HG03378 (cell line): Measurements from ENCODE around the gene TMPRSS4.

Experiments used
- ATAC-seq: cut with Tn5 transposase; IDR thresholded peaks from one replicate; pipeline ENCODE4 v1.9.1; 2021; ENCODE audit warnings: mild to moderate bottlenecking, moderate library complexity; ENCODE audit not compliant: unreplicated experiment

TMPRSS4 gene

DNA sequence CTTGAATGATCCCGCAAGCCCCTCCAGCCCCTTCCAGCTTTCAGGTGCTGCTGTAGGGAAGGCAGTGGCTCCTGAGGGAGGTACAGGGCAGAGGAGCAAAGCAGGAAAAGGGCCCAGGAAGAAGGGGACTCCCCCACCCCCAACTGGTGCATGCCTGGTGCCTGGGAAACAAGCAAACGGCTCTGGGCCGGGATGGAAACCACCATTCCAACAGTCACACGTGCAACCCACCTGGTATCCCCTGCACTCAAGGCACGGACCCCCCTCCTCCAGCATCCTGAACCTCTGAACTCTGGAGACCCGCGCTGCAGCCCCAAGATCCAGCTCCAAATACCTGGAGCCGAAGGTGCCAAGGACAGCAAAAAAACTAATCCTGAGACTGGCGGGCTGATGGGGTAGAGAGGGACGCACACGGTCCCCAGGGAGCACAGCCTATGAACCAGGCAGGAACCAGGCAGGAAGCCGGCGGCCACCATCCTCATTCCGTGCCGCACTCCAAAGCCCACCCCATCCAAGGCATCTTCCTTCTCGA lies 75.2 kb downstream of the TMPRSS4 start:
- ATAC-seq = no peak

DNA sequence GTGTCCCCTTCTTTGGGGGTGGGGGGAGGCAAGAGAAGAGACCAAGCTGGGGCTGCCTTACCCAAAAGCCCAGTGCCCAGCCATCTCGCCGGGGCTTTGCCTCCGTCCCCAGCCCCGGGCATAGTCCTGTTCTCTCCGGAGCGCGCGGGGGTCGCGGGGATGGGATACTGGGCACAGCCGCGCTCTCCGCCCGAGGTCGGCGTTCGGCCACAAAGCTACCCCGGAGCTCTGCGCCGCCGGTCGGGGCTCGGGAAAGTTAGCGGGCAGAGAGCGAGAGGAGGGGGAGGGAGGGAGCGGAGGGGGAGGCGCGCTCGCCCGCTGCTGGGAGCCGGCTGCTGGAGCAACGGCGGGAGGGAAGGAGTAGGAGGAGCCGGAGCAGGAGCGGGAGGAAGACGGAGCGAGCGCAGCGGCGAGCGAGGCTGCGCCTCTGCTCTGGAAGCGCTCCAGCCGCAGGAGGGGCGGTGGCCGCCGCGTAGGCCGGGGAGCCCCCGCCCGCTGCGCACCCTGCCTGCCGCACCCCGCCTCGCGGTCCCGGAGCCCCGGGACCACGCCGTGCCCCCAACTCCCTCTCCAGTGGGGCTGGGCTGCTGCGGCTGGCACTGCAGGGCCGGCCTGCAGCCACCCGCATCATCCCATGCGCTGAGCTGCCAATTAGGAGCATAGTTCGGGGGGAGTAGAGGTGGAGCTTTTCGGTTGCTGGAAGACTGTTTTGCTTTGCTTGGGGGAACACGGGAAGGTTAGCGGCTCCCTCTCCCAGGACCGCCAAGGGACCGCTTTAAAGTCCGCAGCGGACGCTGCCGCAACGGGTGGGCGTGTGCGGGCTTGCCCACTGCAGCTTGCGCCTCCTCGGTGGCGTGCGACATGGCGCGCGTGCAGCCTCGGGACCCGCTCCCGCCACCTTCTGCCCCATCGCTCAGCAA lies 75.9 kb downstream of the TMPRSS4 start, which contains the start of gene SCN4B:
TSS of gene SCN4B (minus strand) at position 272 of the 920 bp plus-strand sequence. CDS start at position 122, 150 bp downstream.
- ATAC-seq = no peak

DNA sequence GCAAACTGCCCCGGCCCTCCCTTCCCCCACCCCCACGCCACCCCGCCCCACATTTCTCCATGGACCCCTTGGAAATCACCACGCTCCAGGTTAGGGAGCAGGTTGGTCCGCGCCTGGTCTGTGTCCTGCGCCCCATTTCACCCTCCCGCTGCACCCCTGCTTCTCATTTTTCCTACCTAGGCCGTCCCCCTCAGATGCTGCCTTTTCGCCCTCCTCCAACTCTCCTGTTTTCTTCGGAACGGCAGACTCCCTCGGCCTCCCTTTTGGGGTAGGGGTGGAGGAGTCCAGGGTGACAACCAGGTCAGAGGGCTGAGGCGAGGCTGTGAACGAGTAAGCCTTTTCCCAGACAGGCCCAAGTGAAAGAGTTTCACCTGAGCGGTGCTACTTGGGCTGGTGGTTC lies 76.6 kb downstream of the TMPRSS4 start:
- ATAC-seq = no peak

DNA sequence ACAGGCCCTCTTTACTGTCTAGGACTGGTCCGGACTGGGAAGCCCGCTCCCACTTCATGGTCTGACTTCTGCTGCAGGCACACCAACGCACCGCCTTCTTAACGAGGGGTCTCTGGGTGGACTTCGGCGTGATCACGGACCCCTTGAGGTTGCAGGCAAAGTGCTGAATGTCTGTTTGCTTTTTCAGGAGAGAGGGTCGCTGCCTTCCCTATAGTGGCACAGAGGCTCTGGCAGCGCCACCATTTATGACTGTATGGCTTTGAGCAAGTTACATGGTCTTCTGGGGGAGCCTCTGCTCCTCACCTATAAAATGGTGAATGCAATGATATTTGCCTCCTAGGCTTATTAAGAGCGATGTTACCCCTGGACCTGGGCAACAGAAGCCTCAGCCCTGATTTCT lies 77.1 kb downstream of the TMPRSS4 start:
- no peak for ATAC-seq

DNA sequence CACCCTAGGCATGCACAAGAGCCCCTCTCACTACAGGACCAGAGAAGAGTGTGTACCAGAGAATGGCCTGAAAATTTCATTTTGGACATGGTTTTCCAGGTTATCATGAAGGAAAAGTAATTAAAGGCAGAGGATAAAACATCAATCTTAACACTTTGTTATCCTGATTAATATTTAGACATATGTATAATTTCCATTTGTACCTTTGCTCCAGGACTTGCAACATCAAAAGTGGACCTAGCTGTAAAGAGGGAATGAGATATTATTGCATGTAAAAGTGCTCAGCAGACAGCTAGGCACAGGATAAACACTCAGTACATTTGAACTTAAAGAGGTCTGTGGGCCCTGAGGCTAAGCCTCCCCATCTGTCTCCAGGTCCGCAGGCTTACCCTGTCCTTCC lies 77.8 kb downstream of the TMPRSS4 start:
- no peak for ATAC-seq

DNA sequence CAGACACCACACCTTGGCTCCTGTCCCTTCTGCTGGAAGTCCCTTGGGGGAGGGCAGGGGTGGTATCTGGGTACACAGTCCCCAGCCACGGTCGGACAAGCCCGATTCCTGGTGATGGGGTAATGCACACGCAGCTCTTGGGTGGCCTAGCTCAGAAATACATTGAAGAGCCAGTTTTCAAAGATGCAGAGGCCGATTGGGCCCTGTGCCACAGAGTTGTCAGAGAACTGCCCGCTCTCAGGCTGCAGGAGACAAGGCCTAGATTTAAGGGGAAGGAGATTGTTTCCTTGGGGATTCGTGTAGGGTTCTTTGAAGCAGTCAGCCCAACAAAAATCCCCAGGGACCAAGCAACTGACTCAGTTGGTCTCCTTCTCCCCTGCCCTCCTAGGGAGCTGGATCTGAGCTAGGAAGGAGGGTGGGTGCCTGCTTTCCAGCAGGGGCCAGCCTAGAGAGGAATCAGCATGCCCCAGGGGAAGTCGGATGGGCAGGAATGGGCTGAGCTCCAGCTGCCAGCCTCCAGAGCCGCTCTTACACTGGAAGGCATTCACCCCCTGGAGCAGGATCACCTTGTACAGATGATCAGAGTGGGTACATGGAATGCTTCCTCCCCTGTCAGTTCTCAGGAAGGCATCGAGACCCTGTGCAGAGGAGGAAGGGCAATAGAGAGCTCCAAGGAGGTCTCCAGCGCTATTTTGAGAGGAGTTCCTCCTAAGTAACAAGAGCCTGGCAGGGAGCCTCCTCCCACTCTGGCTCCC lies 79.1 kb downstream of the TMPRSS4 start:
- ATAC-seq = no peak

DNA sequence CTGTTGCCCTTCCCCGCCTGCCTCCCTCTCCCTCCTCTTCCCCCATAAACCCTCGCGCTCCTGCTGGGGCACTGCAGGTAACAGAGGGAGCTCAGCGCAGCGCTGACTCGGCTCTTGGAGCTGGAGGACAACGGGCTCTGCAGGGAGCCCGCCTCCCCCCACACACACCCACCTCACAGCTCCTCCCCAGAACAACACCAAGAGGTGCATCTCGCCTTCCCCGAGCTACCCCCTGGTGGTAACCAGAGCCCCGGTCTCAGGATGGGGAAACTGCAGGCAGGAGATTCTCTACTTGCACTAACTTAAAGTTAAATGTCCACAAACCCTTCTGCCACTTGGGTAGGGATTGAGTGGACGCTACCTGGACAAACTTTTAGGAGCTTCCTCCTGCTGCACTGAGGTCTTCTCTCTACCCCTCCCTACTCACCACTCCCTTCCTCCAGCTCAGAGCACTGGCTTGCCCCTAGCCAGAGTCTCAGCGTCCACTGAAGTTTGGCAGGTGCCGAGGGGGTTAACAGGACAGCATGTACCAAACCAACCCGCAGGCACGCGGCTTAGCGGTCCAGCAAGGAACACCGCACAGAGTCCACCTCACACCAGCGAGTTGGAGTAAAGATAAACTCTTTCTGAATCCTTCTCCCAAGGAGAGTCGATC lies 79.8 kb downstream of the TMPRSS4 start:
- ATAC-seq = no peak

DNA sequence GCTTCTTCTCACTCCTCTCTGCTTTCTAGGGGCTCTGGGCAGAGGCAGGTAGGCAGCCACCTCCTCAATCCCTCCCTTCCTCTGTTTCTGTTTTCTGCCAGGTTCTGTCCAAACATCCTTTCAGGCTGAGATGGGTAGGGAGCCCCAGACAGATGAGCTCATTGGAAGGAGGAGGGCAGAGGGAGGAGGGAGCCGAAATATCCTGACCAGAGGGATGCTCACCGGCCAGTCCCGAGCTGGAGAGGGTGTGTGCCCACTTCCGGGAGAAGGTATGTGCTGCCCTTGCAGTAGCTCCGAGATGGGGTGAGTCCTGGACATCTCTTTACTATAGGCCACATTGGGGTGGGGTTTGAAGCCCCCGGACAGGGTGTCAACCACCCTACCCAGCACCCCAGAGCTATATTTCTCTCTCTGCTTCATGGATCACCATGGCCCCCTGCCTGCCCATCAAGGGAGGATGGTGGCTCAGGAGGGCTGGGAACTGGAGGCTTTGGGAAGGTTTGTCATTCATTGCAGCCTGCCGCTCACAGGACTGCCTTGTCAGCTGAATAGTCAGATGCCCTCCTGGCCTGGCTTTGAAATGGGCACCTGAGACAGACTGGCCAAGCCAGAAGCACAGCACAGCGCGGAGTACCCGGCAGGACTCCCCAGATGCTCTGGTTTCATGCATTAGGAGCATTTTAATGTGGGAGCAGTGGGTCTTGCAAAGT lies 80.5 kb downstream of the TMPRSS4 start:
- ATAC-seq = no peak

DNA sequence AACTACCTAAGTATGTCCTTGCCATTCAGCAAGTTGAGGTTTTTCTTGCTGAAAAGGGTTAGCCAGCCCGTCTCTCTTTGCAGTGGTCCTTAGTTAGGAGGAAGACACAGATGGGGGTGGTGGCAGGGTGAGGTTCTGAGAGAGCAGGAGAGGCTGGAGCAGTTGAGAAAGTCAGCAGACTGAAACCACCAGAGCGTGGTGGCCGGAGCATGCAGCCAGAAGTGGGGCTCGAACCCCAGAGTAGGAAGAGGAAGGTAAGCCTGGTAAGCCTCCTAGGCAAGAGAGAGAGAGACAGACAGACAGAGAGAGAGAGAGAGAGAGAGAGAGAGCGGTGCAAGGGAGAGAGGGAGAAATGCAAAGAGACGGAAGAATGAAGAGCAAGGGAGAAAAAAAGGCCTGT lies 84.9 kb downstream of the TMPRSS4 start:
- ATAC-seq = no peak

DNA sequence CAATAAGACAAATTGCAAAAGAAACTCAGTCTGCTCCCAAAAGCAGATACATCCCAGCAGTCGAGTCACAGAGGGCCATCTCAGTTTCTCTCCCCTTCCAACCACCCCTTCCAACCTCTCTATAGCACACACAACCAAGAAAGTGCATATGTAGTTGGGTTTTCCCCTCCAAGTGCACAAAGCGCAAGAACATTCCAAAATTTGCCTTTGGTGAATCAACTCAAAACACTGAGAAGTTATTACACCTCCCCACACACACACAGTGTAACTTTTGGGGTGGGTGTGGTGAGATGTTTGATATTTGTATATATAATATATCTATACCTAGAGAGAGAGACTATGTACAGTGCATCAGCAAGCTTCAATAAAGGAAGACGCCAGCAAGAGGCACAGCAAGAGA lies 86.0 kb downstream of the TMPRSS4 start:
- ATAC-seq = no peak

DNA sequence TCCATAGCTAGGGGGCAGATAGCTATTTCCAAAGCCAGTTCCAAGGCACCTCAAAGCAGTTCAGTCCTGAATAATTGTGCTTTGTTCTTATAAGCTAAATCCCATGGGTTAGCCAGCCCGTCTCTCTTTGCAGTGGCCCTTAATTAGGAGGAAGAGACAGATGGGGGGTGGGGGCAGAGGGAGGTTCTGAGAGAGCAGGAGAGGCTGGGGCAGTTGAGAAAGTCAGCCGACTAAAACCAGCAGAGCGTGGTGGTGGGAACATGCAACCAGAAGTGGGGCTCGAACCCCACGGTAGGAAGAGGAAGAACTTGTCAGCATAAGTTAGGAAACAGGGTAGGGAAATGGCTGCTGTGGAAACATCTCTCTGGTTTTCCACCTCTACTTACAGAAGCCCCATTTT lies 86.6 kb downstream of the TMPRSS4 start:
- ATAC-seq = no peak

DNA sequence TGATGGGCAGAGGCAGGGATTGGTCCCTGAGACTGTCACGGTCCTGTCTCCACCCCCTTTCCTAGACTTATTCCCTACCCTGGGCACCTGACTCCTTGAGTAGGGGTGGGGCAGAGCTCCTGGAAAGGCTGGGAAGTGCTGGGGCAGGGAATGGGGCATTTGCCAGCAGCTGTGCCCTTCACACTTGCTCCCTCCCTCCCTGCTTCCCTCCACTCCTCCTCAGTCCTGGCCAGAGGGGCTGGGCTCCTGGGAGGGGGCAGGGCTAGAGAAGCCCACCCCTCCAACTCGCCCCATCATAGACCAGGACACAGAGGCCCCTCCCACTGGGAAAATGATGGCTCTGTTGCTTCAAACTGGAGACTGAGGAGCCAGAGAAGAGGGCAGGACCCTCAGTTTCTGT lies 88.0 kb downstream of the TMPRSS4 start:
- no peak for ATAC-seq

DNA sequence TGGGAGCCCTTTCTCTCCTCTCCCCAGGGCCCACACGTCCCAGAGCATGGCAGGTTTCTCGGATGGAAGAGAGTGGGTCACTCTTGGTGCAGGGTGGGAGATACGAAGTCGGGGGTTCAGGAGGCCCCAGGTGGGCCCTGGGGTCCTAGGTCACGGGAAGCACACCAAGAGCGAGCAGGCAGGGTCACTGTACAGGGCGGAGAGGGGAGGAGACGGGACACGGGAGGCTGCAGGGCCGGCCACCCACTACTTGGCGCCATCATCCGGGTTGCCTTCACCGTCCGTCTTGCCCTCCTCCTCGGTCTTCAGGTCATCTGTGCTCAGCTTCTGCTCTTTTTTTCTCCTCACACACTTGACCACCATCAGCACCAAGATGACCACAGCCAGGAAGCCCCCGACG lies 89.8 kb downstream of the TMPRSS4 start:
- ATAC-seq = no peak

DNA sequence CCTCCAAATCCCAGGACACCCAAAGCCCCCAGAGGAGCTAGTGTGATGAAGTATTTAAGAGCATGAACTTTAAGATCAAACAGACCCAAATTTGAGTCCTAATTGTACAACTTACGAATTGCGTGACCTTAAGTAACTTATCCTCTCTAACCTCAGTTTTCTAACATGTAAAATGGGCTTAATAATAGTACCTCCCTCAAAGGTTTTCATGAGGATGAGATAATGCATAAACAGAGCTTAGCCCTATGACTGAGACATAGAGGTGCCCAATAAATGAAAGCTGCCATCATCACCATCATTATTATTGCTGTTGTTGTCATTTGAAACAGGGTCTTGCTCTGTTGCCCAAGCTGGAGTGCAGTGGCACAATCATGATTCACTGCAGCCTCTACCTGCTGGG lies 90.4 kb downstream of the TMPRSS4 start:
- no peak for ATAC-seq

DNA sequence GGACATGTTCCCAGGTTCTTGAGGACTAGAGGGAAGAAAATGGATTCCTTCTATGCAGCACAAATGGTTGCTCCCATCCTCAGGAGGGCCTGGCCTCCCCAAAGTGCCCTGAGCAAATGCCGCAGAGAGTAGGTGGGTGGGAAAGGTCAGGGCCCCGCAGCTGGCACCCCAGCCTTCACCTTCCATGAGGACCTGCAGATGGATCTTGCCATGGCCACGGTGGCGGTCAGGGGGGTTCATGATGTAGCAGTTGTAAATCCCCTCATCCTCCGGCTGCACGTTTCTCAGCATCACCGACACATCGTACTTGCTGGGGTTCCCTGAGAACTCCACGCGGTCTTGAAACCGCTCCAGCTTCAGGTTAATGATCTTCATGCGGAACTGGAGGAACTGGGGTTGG lies 91.0 kb downstream of the TMPRSS4 start:
- no peak for ATAC-seq

DNA sequence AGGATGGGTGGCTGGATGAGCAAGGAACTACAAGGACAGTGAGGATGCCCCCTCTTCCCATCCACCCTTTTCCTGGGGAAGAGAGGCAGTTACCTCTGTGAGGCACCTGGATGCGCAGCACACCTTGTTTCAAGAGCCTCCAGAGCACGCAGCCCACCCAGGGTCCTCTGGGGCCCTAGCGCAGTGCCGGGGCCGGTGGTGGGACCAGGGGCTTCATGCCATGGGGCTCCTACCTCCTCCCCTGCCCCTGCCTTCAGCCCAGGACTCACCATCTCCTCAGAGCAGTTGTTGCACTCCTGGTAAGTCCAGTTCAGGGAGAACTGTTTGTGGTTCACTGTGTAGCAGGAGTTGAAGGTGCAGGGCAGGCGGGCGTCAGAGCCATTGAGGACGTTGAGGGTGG lies 91.4 kb downstream of the TMPRSS4 start:
- ATAC-seq = no peak

DNA sequence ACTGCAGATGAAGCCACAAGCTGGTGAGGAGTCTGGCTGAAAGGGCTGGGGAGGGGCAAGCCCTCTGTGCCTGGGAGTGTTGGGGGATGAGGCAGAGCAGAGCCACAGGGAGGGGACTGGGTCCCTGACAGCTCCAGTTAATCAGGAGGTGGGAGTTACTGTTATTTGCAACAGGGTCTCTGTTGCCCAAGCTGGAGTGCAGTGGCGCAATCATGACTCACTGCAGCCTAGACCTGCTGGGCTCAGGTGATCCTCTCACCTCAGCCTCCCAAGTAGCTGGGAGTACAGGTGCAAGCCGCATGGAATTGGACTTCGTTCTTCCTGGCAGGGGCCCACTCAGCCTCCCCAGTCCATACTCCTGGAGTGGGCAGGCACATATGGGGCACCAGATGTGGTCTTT lies 91.9 kb downstream of the TMPRSS4 start:
- ATAC-seq = no peak

DNA sequence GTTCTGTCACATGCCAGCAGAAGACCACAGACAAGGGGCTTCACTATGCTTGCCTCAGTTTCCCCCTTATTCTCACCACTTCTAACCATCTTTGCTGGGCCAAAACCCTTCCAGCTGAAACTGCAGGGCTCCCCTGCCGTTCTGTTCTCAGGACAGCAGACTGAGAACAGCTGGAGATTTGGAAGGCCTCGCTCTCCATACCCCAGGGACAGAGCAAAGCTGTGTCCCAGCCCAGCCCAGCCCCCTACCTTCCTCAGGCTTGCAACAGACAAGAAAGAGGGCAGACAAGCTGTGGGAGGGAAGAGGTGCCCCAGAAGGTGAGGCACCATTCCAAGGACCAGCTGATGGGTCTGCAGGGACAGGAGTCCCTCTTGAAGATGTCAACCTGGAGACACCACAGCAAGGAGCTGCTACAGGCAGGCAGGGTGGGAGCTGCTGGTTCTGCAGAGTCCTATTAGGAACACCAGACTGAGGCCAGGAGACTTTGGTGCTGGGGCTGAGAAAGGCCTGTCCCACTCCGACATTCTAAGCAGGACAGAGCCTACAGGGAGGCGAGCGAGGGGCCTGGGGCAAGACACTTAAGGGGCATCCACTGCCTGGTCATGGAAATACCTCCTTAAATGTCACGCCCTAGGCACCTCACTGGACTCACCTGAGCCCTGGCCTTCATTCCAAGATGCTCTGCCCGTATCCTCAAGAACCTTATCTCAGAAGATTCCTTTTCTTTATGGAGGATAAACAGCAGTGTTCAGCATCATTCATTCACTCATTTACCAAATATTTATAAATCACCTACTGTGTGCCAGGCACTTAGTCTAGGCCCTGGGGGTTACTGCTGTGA lies 92.6 kb downstream of the TMPRSS4 start:
- ATAC-seq = no peak

DNA sequence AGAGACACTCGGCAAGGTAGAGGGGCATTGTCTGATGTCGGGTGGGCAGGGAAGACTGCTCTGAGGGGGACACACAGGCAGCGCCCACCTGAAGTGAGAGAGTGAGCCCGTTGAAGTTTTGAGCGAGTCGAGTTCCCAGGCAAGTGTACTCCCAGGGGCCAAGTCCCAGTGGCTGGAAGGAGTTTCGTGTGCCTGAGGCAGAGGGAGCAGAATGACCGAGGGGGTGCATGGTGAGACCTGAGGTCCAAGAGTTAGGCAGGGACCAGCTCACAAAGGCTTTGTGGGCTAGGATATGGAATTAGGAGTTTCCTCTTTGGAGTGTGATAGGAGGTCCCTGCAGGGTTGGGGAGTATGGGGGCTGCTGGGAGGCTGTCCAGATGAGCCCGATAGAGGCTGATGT lies 93.4 kb downstream of the TMPRSS4 start:
- ATAC-seq = no peak

DNA sequence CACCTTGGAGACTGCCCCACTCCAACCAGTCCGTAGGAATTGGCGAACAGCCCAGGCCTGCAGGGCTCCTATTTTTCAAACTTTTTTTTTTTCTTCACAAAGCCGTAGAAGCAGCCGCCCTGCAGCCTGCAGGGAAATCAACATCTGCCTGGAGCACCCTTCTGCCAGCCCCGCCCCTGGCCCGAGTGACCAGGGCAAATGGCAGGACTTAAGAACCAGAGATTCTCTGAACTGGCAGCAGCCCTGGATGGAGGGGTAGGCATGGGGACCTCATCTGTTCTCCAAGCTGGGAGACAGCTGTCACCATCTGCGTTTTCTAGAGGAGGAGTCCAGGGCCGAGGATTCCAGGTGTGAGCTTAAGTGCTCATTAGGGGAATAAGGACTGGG lies 94.0 kb downstream of the TMPRSS4 start:
- ATAC-seq = no peak
